GM10248 (cell line): ENCODE data around the gene KIFC3.

ENCODE experiments used
- CTCF ChIA-PET: fragments of 300-600 bp; sonication (Branson Sonifier 250); formaldehyde crosslinking; extraction: SDS; loops from one replicate; lab custom pipeline; 2021; ENCODE audit warnings: antibody characterized with exemption; lab: Yijun Ruan, JAX
- POLR2A ChIA-PET: fragments of 350-650 bp; sonication (Branson Sonifier 250); formaldehyde crosslinking; extraction: SDS; loops from one replicate; lab custom pipeline; 2020; ENCODE audit warnings: antibody characterized with exemption; lab: Yijun Ruan, JAX
- DNase-seq: peaks from one replicate; pipeline ENCODE4 v3.0.0; 2012; ENCODE audit errors: extremely low spot score
- CTCF ChIP-seq: IDR thresholded peaks from 2 replicates; pipeline ENCODE4 v1.5.1; 2012; ENCODE audit warnings: mild to moderate bottlenecking, low read depth; ENCODE audit errors: extremely low read depth, missing control alignments, control extremely low read depth

The KIFC3 gene

GRCh38 chr16:57825298-57826044, 23.2 kb upstream of the KIFC3 start:
- TF ChIP-seq CTCF = no peak
- ChIA-PET CTCF (interaction anchor here (0.6 kb wide), 1 partner anchor 35 kb away, joined by 3 read pairs; no protein-coding TSS in a partner anchor), POLR2A (no interaction called here)
- DNase-seq = no peak

GRCh38 chr16:57824888-57825287, 22.6 kb upstream of the KIFC3 start:
- POLR2A ChIA-PET = no interaction called here
- TF ChIP-seq CTCF = no peak
- no peak for DNase-seq
- CTCF ChIA-PET = interaction anchor here (0.6 kb wide), 1 partner anchor 34 kb away, joined by 3 read pairs; no protein-coding TSS in a partner anchor

- POLR2A ChIA-PET = no interaction called here
- no peak for TF ChIP-seq CTCF
- no peak for DNase-seq
- CTCF ChIA-PET = no interaction called here
These were observed 21.5 kb upstream of the KIFC3 start for GRCh38 chr16:57823836-57824235.

- CTCF ChIA-PET = no interaction called here
- DNase-seq = no peak
- POLR2A ChIA-PET = no interaction called here
- no peak for TF ChIP-seq CTCF
These were observed 20.6 kb upstream of the KIFC3 start for GRCh38 chr16:57822856-57823255.

- TF ChIP-seq CTCF = no peak
- DNase-seq = no peak
- ChIA-PET CTCF (no interaction called here), POLR2A (no interaction called here)
These were observed 19.8 kb upstream of the KIFC3 start for GRCh38 chr16:57822018-57822553.

GRCh38 chr16:57821149-57821971, 19.1 kb upstream of the KIFC3 start:
- DNase-seq = no peak
- TF ChIP-seq CTCF = no peak
- CTCF ChIA-PET = no interaction called here
- POLR2A ChIA-PET = no interaction called here
